ENCODE measurements around the gene PPIF.
A peak's percentile ranks its signal among the peaks of the same experiment; 100 is the strongest.

PPIF gene

DNA sequence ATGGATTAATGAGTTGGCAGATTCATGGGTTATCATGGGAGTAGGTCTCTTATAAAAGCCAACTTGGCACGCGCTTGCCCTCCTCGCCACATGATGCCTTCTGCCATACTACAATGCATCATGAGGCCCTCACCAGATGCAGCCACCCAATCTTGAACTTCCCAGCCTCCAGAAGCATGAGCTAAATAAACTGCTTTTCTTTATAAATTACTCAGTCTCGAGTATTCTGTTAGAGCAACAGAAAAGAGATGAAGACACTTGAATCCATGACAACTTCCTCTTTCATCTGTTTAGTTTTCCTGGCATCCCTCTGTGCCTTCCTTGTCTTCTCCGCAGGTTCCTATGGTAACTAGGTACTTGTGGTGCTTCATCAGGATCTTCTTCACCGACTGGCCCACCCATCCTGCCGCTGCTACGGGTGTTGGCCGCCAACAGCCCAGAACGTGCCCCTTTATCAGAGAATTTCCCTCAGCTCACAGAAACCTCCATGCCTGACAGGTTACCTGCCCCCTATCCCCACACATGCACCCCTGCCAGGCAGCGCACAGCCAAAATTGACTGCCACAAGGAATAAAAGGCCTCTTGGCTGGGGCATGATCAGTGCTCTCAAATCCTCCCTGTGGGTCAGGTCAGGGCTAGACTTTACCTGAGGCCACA, 28.0 kb upstream of the PPIF start (continued):
- TF ChIP-seq, protein P1, sequence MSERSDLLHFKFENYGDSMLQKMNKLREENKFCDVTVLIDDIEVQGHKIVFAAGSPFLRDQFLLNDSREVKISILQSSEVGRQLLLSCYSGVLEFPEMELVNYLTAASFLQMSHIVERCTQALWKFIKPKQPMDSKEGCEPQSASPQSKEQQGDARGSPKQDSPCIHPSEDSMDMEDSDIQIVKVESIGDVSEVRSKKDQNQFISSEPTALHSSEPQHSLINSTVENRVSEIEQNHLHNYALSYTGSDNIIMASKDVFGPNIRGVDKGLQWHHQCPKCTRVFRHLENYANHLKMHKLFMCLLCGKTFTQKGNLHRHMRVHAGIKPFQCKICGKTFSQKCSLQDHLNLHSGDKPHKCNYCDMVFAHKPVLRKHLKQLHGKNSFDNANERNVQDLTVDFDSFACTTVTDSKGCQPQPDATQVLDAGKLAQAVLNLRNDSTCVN (tag by site-specific recombination; optimal IDR thresholded peaks at IDR 0.05) = no peak
- TF ChIP-seq ZNF549 (tag by site-specific recombination; IDR thresholded peaks at IDR 0.05) (no peak), ZNF677 (tag by site-specific recombination; IDR thresholded peaks at IDR 0.05) (no peak)

DNA sequence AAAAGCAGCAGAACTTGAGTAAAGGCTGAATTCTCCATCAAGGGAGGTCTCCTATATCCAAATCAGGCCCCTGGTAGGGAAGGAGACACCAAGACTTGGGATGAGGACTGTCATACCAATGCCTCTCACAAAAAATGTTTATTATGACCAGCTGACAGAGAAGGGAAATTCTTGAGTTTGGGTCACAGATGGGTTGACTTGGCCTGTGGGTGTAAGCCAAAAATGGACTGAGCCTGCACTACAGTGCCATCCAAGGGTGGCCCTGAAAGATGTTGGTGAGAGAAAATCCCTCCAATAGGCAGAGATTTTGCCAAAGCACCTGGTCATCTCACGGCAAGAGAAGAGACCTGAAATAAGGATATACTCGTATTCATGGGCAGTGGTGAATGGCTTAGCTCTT, 27.0 kb upstream of the PPIF start:
- no peaks in the 10 kb centered on the region for H3K4me1 ChIP-seq (ENCODE audit: control insufficient read depth, insufficient read depth, low read length)
- no peak for TF ChIP-seq ZNF169 (tag by site-specific recombination; IDR thresholded peaks at IDR 0.05)
- TF ChIP-seq ZNF174 (tag by site-specific recombination; IDR thresholded peaks at IDR 0.05) = no peak
- TF ChIP-seq ZNF560 (tag by site-specific recombination; IDR thresholded peaks at IDR 0.05; ENCODE audit: borderline replicate concordance) = no peak
- no peak for TF ChIP-seq KLF7 (tag by site-specific recombination; IDR thresholded peaks at IDR 0.05; ENCODE audit: borderline replicate concordance)
- TF ChIP-seq, protein P2, sequence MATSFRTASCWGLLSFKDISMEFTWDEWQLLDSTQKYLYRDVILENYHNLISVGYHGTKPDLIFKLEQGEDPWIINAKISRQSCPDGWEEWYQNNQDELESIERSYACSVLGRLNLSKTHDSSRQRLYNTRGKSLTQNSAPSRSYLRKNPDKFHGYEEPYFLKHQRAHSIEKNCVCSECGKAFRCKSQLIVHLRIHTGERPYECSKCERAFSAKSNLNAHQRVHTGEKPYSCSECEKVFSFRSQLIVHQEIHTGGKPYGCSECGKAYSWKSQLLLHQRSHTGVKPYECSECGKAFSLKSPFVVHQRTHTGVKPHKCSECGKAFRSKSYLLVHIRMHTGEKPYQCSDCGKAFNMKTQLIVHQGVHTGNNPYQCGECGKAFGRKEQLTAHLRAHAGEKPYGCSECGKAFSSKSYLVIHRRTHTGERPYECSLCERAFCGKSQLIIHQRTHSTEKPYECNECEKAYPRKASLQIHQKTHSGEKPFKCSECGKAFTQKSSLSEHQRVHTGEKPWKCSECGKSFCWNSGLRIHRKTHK (tag by site-specific recombination; IDR thresholded peaks at IDR 0.05) = no peak
- TF ChIP-seq ZNF37A (tag by site-specific recombination; IDR thresholded peaks at IDR 0.05) = no peak
- TF ChIP-seq ZBTB21 (tag by site-specific recombination; IDR thresholded peaks at IDR 0.05) = no peak
- TF ChIP-seq ZBTB7A (tag by site-specific recombination; IDR thresholded peaks at IDR 0.05; ENCODE audit: low read depth) = no peak
- no peak for TF ChIP-seq SP7 (tag by site-specific recombination; IDR thresholded peaks at IDR 0.05)
- TF ChIP-seq, protein P3, sequence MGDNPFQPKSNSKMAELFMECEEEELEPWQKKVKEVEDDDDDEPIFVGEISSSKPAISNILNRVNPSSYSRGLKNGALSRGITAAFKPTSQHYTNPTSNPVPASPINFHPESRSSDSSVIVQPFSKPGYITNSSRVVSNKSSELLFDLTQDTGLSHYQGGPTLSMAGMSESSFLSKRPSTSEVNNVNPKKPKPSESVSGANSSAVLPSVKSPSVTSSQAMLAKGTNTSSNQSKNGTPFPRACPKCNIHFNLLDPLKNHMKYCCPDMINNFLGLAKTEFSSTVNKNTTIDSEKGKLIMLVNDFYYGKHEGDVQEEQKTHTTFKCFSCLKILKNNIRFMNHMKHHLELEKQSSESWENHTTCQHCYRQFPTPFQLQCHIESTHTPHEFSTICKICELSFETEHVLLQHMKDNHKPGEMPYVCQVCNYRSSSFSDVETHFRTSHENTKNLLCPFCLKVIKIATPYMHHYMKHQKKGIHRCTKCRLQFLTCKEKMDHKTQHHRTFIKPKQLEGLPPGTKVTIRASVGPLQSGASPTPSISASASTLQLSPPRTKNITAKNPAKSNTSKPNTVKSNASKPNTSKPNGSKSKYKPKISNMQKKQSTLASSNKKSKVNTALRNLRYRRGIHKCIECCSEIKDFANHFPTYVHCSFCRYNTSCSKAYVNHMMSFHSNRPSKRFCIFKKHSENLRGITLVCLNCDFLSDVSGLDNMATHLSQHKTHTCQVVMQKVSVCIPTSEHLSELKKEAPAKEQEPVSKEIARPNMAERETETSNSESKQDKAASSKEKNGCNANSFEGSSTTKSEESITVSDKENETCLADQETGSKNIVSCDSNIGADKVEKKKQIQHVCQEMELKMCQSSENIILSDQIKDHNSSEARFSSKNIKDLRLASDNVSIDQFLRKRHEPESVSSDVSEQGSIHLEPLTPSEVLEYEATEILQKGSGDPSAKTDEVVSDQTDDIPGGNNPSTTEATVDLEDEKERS (tag by site-specific recombination; IDR thresholded peaks at IDR 0.05) = no peak
- TF ChIP-seq, protein P4, sequence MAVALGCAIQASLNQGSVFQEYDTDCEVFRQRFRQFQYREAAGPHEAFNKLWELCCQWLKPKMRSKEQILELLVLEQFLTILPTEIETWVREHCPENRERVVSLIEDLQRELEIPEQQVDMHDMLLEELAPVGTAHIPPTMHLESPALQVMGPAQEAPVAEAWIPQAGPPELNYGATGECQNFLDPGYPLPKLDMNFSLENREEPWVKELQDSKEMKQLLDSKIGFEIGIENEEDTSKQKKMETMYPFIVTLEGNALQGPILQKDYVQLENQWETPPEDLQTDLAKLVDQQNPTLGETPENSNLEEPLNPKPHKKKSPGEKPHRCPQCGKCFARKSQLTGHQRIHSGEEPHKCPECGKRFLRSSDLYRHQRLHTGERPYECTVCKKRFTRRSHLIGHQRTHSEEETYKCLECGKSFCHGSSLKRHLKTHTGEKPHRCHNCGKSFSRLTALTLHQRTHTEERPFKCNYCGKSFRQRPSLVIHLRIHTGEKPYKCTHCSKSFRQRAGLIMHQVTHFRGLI (tag by site-specific recombination; IDR thresholded peaks at IDR 0.05) = no peak
- no peak for TF ChIP-seq ZNF121 (tag by site-specific recombination; IDR thresholded peaks at IDR 0.05)
- POLR2A ChIA-PET = no interaction called here
- no peak overlapping the region for H3K4me3 ChIP-seq (ENCODE audit: low read depth, low read length)
- CTCF ChIA-PET = no interaction called here
- no peaks in the 10 kb centered on the region for H3K36me3 ChIP-seq (ENCODE audit: control insufficient read depth in 2 of 2, insufficient read depth in 1 of 2, low read length in 2 of 2)
- H3K27ac ChIP-seq (ENCODE audit: extremely low read depth, low read depth, low read length) = no peak overlapping the region
- no peaks in the 10 kb centered on the region for H3K9me3 ChIP-seq (ENCODE audit: control insufficient read depth, insufficient read depth, low read depth, low read length)

DNA sequence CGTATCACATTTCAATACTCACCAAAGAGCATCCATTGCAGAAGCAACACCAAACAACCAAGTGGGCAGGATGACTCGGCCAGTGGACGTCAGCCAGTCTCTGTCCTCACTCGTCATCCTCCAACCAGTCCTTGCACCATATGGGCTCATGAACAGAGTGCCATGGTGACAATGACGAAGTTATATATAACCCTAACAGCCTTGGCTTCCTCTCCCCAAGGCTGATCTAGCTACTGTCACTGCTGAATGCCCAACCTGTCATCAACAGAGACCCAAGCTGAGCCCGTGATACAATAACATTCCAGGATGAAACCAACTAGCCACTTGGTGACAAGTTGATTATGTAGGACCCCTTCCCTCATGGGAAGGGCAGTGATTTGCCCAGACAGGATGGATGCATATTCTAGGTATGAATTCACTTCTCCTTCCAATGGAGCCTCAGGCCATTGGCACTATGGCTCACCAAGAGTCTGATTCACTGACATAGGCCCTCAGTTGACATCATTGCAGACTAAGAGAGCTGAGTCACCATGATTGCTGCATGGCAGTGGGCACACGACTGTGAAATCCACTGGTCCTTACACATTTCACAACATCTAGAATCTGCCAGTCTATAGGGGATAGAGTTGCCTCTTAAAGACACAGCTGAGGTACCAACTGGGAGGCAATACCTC, 26.3 kb upstream of the PPIF start:
- H3K9me3 ChIP-seq (ENCODE audit: control insufficient read depth, insufficient read depth, low read depth, low read length) = no peaks in the 10 kb centered on the region
- CTCF ChIA-PET = no interaction called here
- H3K4me3 ChIP-seq (ENCODE audit: low read depth, low read length) = no peak overlapping the region
- POLR2A ChIA-PET = no interaction called here
- no peaks in the 10 kb centered on the region for H3K36me3 ChIP-seq (ENCODE audit: control insufficient read depth in 2 of 2, insufficient read depth in 1 of 2, low read length in 2 of 2)
- H3K4me1 ChIP-seq (ENCODE audit: control insufficient read depth, insufficient read depth, low read length) = no peaks in the 10 kb centered on the region
- H3K27ac ChIP-seq (ENCODE audit: extremely low read depth, low read depth, low read length) = no peak overlapping the region
- no peak for TF ChIP-seq ZBTB1 (tag by site-specific recombination; IDR thresholded peaks at IDR 0.05)
- peak; percentile 73 for TF ChIP-seq ZNF629 (tag by site-specific recombination; IDR thresholded peaks at IDR 0.05)
- peak; percentile 57; the same call in 1 of the 2 replicates for TF ChIP-seq ZNF184 (tag by site-specific recombination; IDR thresholded peaks at IDR 0.05)
- no peak for TF ChIP-seq HOXA7 (CRISPR knock-in tag; IDR thresholded peaks at IDR 0.05; ENCODE audit: borderline replicate concordance)
- no peak for TF ChIP-seq ZNF416 (tag by site-specific recombination; IDR thresholded peaks at IDR 0.05)
- TF ChIP-seq KLF10 (tag by site-specific recombination; IDR thresholded peaks at IDR 0.05) = no peak
- peak; percentile 77; the same call in 1 of the 2 replicates for TF ChIP-seq ZNF660 (tag by site-specific recombination; IDR thresholded peaks at IDR 0.05)
- TF ChIP-seq, protein P5, sequence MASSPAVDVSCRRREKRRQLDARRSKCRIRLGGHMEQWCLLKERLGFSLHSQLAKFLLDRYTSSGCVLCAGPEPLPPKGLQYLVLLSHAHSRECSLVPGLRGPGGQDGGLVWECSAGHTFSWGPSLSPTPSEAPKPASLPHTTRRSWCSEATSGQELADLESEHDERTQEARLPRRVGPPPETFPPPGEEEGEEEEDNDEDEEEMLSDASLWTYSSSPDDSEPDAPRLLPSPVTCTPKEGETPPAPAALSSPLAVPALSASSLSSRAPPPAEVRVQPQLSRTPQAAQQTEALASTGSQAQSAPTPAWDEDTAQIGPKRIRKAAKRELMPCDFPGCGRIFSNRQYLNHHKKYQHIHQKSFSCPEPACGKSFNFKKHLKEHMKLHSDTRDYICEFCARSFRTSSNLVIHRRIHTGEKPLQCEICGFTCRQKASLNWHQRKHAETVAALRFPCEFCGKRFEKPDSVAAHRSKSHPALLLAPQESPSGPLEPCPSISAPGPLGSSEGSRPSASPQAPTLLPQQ (tag by site-specific recombination; IDR thresholded peaks at IDR 0.05) = peak; percentile 39; the same call in 1 of the 2 replicates
- TF ChIP-seq ZNF596 (tag by site-specific recombination; IDR thresholded peaks at IDR 0.05) = no peak
